B cell (primary cell): Measurements from ENCODE around the gene XCL1. TPM values are rescaled to one million over a fixed set of nuclear protein-coding genes. Genes with fewer than 3 reads are reported as not detected.
A peak's percentile ranks its signal among the peaks of the same experiment; 100 is the strongest.

ENCODE experiments used
- ATAC-seq: fragments of 200-7000 bp; cut with Tn5 transposase; one replicate; pipeline ENCODE4 v1.10.0; 2021; ENCODE audit warnings: low read depth, mild to moderate bottlenecking, moderate number of reproducible peaks, moderate library complexity
- CTCF ChIA-PET: fragments of 350-600 bp; sonication (Branson Sonifier 250); formaldehyde crosslinking; loops from one replicate; lab custom pipeline; 2021; ENCODE audit warnings: antibody characterized with exemption, inconsistent platforms; lab: Charles Lee
- POLR2A ChIA-PET: fragments of 350-600 bp; sonication (Branson Sonifier 250); formaldehyde crosslinking; loops from one replicate; lab custom pipeline; 2021; ENCODE audit warnings: antibody characterized with exemption; lab: Charles Lee
- DNase-seq: peaks from one replicate; pipeline ENCODE4 v3.0.0; 2013
- H2AFZ ChIP-seq: 2 replicates; pipeline ENCODE4 v1.6.1; 2012; ENCODE audit warnings: mild to moderate bottlenecking, low read depth, low read length; ENCODE audit not compliant: insufficient read depth, poor library complexity, severe bottlenecking
- H3K27ac ChIP-seq, 2 donors: 1 replicate in 1 of 2; 2 replicates in 1 of 2; pipeline ENCODE4 v1.5.1; 2012 to 2013; ENCODE audit warnings: low read length in 2 of 2, mild to moderate bottlenecking in 2 of 2, moderate library complexity in 1 of 2
- H3K27me3 ChIP-seq, 4 experiments: fragments of 200-600 bp in 1 of 4; sonication (generic) in 1 of 4; replicated peaks in 1 of 4; 1 replicate in 2 of 4; 2 replicates in 2 of 4; pipeline versions ENCODE4 v1.6.1 to v1.7.0; 2013 to 2016; ENCODE audit warnings: low read length in 3 of 4, mild to moderate bottlenecking in 2 of 4, mixed read lengths in 1 of 4, moderate library complexity in 1 of 4; ENCODE audit not compliant: insufficient read depth in 4 of 4, control insufficient read depth in 3 of 4; ENCODE audit errors: control extremely low read depth in 1 of 4
- H3K36me3 ChIP-seq, 2 experiments: replicated peaks in 1 of 2; 1 replicate in 1 of 2; 2 replicates in 1 of 2; pipeline versions ENCODE4 v1.6.1 to v1.7.1; 2013; ENCODE audit warnings: low read length in 1 of 2; ENCODE audit not compliant: insufficient read depth in 2 of 2, control insufficient read depth in 1 of 2; ENCODE audit errors: control extremely low read depth in 1 of 2, extremely low read depth in 1 of 2
- H3K4me1 ChIP-seq, 2 donors: fragments of 200-600 bp in 1 of 2; sonication (generic) in 1 of 2; 1 replicate in 1 of 2; 2 replicates in 1 of 2; pipeline versions ENCODE4 v1.5.1 to v1.6.1; 2013 to 2017; ENCODE audit warnings: low read length in 2 of 2; ENCODE audit not compliant: control insufficient read depth in 2 of 2, insufficient read depth in 2 of 2
- H3K4me2 ChIP-seq: replicated peaks from 2 replicates; pipeline ENCODE3; 2012; ENCODE audit warnings: mild to moderate bottlenecking, low read depth, low read length; ENCODE audit not compliant: poor library complexity, severe bottlenecking
- H3K4me3 ChIP-seq, 5 experiments: fragments of 200-600 bp in 1 of 5; sonication (generic) in 1 of 5; 1 replicate in 3 of 5; 2 replicates in 2 of 5; pipeline versions ENCODE4 v1.5.1 to v1.7.0; 2011 to 2016; ENCODE audit warnings: low read length in 4 of 5, mild to moderate bottlenecking in 4 of 5, low read depth in 2 of 5, control low read depth in 1 of 5, moderate library complexity in 1 of 5; ENCODE audit not compliant: insufficient read depth in 1 of 5; ENCODE audit errors: control extremely low read depth in 1 of 5, extremely low read depth in 1 of 5
- H3K79me2 ChIP-seq: fragments of 200-600 bp; sonication (generic); one replicate; pipeline ENCODE4 v1.6.0; 2016; ENCODE audit warnings: low read length; ENCODE audit not compliant: control insufficient read depth, insufficient read depth
- H3K9ac ChIP-seq: fragments of 200-600 bp; sonication (generic); 2 replicates; pipeline ENCODE4 v1.6.1; 2017; ENCODE audit warnings: mild to moderate bottlenecking, low read length, moderate library complexity
- H3K9me3 ChIP-seq, 3 donors: one replicate each; pipeline versions ENCODE4 v1.6.1 to v1.7.1; 2013; ENCODE audit warnings: low read length in 2 of 3; ENCODE audit not compliant: control insufficient read depth in 2 of 3, insufficient read depth in 1 of 3; ENCODE audit errors: control extremely low read depth in 1 of 3
- H4K20me1 ChIP-seq: 2 replicates; pipeline ENCODE4 v1.6.0; 2012; ENCODE audit warnings: mild to moderate bottlenecking, low read length; ENCODE audit not compliant: insufficient read depth, control insufficient read depth, poor library complexity, severe bottlenecking
- H3K27ac Mint-ChIP-seq: one replicate; pipeline ENCODE4 v1.8.0; 2021; ENCODE audit warnings: mixed read lengths
- H3K27me3 Mint-ChIP-seq: one replicate; pipeline ENCODE4 v1.8.0; 2021; ENCODE audit warnings: mixed read lengths
- H3K4me1 Mint-ChIP-seq: one replicate; pipeline ENCODE4 v1.8.0; 2021; ENCODE audit warnings: mixed read lengths
- H3K4me3 Mint-ChIP-seq: one replicate; pipeline ENCODE4 v1.8.0; 2021; ENCODE audit warnings: mixed read lengths
- H3K9me3 Mint-ChIP-seq: one replicate; pipeline ENCODE4 v1.8.0; 2022; ENCODE audit warnings: mixed read lengths; ENCODE audit not compliant: insufficient read depth
- CTCF ChIP-seq: fragments of 200-600 bp; IDR thresholded peaks from one replicate; pipeline ENCODE4 v1.8.0; 2022; ENCODE audit warnings: antibody characterized with exemption, mild to moderate bottlenecking
- EZH2 ChIP-seq: IDR thresholded peaks from 2 replicates; pipeline ENCODE4 v1.6.1; 2012; ENCODE audit warnings: borderline replicate concordance, low read depth, mild to moderate bottlenecking, moderate library complexity, low read length; ENCODE audit not compliant: insufficient read depth, poor library complexity, severe bottlenecking
- WGBS: methylation state at CpG from one replicate; pipeline ENCODE4 v1.1.5; 2013; ENCODE audit warnings: missing lambda C conversion rate; ENCODE audit not compliant: insufficient coverage; 5-methylcytosine and 5-hydroxymethylcytosine counted together
- intact Hi-C: fragments of 100-400 bp; cut with micrococcal nuclease; formaldehyde crosslinking; loops from one replicate; pipeline ENCODE4 v1.10.0; 2022
- polyA plus RNA-seq: library from polyadenylated mRNA; depleted of rRNA; stranded (reverse); fragments of >200 nt; gene quantifications from 2 replicates; pipeline ENCODE4 v1.2.3, GENCODE V29; 2012
- total RNA-seq, 2 donors: library from RNA; stranded (reverse); fragments of 120-200 nt in 1 of 2; gene quantifications; 1 replicate in 1 of 2; 2 replicates in 1 of 2; pipeline versions ENCODE4 v1.2.3 to v1.2.4, GENCODE V29; 2013 to 2022

The XCL1 gene
- total and polyA plus RNA-seq, 2 donors (not counting 1 experiment from before 2014, with no cell fraction given), result 0.12 TPM; not detected in 1

- CTCF ChIA-PET, result interaction anchor here (0.6 to 6.7 kb wide), 13 partner anchors 9 to 948 kb away, joined by 3 to 102 read pairs (median 4); partner anchors contain the start of gene BLZF1
- POLR2A ChIA-PET, result no interaction called here
Observed at GRCh38 chr1:168603501-168604110, 27.2 kb downstream of the XCL1 start.

More at GRCh38 chr1:168603501-168604110, 27.2 kb downstream of the XCL1 start:
- Histone ChIP-seq H4K20me1 (no peaks in the 10 kb centered on the region), H3K36me3 (no peaks in the 10 kb centered on the region), H3K79me2 (no peaks in the 10 kb centered on the region), H3K9me3 (no peaks in the 10 kb centered on the region), H3K4me3 (no peak overlapping the region), H3K27ac (no peak overlapping the region), H3K4me2 (no peak overlapping the region), H3K27me3 (no peaks in the 10 kb centered on the region), H2AFZ (no peak overlapping the region), H3K4me1 (no peaks in the 10 kb centered on the region), H3K9ac (no peak overlapping the region)
- no peaks in the 10 kb centered on the region for H3K9me3 Mint-ChIP-seq
- no peak for TF ChIP-seq EZH2
- peak; percentile 68 for TF ChIP-seq CTCF
- ATAC-seq (peak; percentile 39), DNase-seq (peak; percentile 55)
- H3K4me3 Mint-ChIP-seq, result no peak overlapping the region
- peaks cover 28% of the 10 kb centered on the region for H3K27me3 Mint-ChIP-seq
- intact Hi-C loops, result no loop called here
- WGBS, result 37% methylated on average over 3 of the region's 4 CpGs
- no peak overlapping the region for H3K27ac Mint-ChIP-seq
- H3K4me1 Mint-ChIP-seq, result no peaks in the 10 kb centered on the region
